Lung (tissue), 12 donors: Measurements from ENCODE around the gene HS6ST3. TPM values are rescaled to one million over a fixed set of nuclear protein-coding genes. Genes with fewer than 3 reads are reported as not detected.

Experiments used
- ATAC-seq: fragments of 200-7000 bp; cut with Tn5 transposase; one replicate; pipeline ENCODE4 v1.9.1; 2020; ENCODE audit warnings: moderate number of reproducible peaks; ENCODE audit not compliant: insufficient read depth, low FRiP score
- DNase-seq, 3 donors: peaks; one replicate each; pipeline ENCODE4 v3.0.0-alpha.2; 2013 to 2017
- H3K27ac ChIP-seq, 2 donors: one replicate each; pipeline ENCODE4 v1.5.1; 2013; ENCODE audit warnings: mild to moderate bottlenecking in 2 of 2, moderate library complexity in 2 of 2, control low read depth in 1 of 2, inconsistent platforms in 1 of 2, low read depth in 1 of 2, low read length in 1 of 2
- H3K27me3 ChIP-seq, 3 donors: one replicate each; pipeline ENCODE4 v1.5.1; 2013; ENCODE audit warnings: low read length in 2 of 3; ENCODE audit not compliant: control insufficient read depth in 3 of 3, insufficient read depth in 3 of 3
- H3K36me3 ChIP-seq, 4 donors: one replicate each; pipeline ENCODE4 v1.5.1; 2013; ENCODE audit warnings: low read length in 4 of 4, mild to moderate bottlenecking in 1 of 4, moderate library complexity in 1 of 4; ENCODE audit not compliant: control insufficient read depth in 4 of 4, insufficient read depth in 4 of 4
- H3K4me1 ChIP-seq, 5 donors: one replicate each; pipeline ENCODE4 v1.5.1; 2013; ENCODE audit warnings: low read length in 5 of 5, mild to moderate bottlenecking in 2 of 5, moderate library complexity in 1 of 5; ENCODE audit not compliant: control insufficient read depth in 5 of 5, insufficient read depth in 5 of 5
- H3K4me3 ChIP-seq: one replicate; pipeline ENCODE4 v1.5.1; 2013; ENCODE audit warnings: mild to moderate bottlenecking, control low read depth, moderate library complexity
- H3K9ac ChIP-seq, 2 donors: one replicate each; pipeline ENCODE4 v1.5.1; 2013; ENCODE audit warnings: low read length in 2 of 2, control low read depth in 1 of 2; ENCODE audit not compliant: insufficient read depth in 1 of 2
- H3K9me3 ChIP-seq, 4 donors: one replicate each; pipeline ENCODE4 v1.5.1; 2013; ENCODE audit warnings: low read length in 3 of 4, mild to moderate bottlenecking in 1 of 4, moderate library complexity in 1 of 4; ENCODE audit not compliant: control insufficient read depth in 4 of 4, insufficient read depth in 3 of 4
- CTCF ChIP-seq: IDR thresholded peaks from 2 replicates; pipeline ENCODE4 v1.5.1; 2012; ENCODE audit warnings: mild to moderate bottlenecking; ENCODE audit errors: control extremely low read depth, extremely low read depth
- WGBS, 2 donors: extraction: QIAGEN DNeasy Blood & Tissue Kit; methylation state at CpG; one replicate each; pipeline ENCODE4 v1.1.7; 2013; 5-methylcytosine and 5-hydroxymethylcytosine counted together
- polyA plus RNA-seq, 2 donors: library from polyadenylated mRNA; stranded (reverse); fragments of 200-250 nt; gene quantifications; one replicate each; pipeline ENCODE4 v1.2.1, GENCODE V29; 2013
- total RNA-seq, 2 donors: library from RNA; depleted of rRNA in 1 of 2; stranded (reverse); fragments of >200 nt in 1 of 2; gene quantifications; one replicate each; pipeline ENCODE4 v1.2.1, GENCODE V29; 2014 to 2021
- donor health status: control.
- donor health status: control.
- donor health status: Bipolar disorder and iron deficiency.
- donor health status: healthy.
- donor health status: DM: yes; HTN: yes; CAD: no.

The HS6ST3 gene
- total and polyA plus RNA-seq, 4 donors, result 0.01 to 0.17 (median 0.04) TPM

DNA sequence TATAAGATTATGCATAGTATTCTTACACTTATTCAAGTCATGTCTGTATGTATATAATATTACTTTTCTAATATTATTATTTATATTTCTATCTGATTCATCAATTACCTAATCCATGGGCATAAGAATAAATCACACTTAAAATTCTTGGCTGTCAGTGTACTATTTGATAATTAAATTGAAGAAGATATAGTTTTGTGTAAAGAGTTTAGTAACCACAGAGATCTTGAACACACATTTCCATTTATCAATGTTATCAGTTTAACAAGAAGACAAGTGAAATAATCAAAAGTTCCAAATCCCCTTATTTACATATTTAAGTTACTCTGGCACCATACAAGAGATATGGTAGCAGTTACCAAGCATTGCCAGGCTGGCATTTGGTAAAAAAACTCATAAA lies 659.9 kb downstream of the HS6ST3 start:
- no peaks in the 10 kb centered on the region for H3K27me3 ChIP-seq
- DNase-seq (no peak), ATAC-seq (no peak)
- no peaks in the 10 kb centered on the region for H3K4me1 ChIP-seq
- no peak overlapping the region for H3K27ac ChIP-seq
- no peaks in the 10 kb centered on the region for H3K36me3 ChIP-seq
- no peaks in the 10 kb centered on the region for H3K9me3 ChIP-seq
- no peak overlapping the region for H3K4me3 ChIP-seq
- no peak for TF ChIP-seq CTCF
- H3K9ac ChIP-seq, result no peak overlapping the region

GRCh38 chr13:96751089-96751488 lies 661.2 kb downstream of the HS6ST3 start:
- ATAC-seq, result no peak
- no peaks in the 10 kb centered on the region for H3K36me3 ChIP-seq
- no peak for DNase-seq
- no peaks in the 10 kb centered on the region for H3K27me3 ChIP-seq
- no peak overlapping the region for H3K9ac ChIP-seq
- WGBS, 2 donors, result 95 to 100% methylated on average over 1 of the region's 1 CpG
- no peak overlapping the region for H3K4me3 ChIP-seq
- H3K27ac ChIP-seq, result no peak overlapping the region
- H3K9me3 ChIP-seq, result no peaks in the 10 kb centered on the region
- no peak for TF ChIP-seq CTCF
- H3K4me1 ChIP-seq, result no peaks in the 10 kb centered on the region

DNA sequence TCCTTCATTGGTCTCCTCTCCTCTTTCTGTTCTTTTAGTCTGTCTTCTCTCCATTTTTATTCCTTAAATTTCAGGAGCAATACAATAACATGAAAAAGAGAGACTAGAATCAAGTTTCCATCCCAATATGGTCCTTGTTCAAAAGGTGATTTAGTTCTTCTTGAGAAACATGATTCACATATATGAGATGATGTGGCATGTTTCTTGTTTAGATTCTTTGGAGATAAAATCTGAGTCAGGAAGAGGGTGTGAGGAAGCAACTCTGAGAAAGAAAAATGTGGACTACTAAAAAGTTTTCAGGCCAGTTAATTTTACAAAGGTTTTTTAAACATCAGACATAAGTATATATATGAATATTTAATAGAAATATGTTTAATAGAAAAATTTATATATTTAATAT lies 673.0 kb downstream of the HS6ST3 start:
- ATAC-seq, result no peak
- Histone ChIP-seq H3K27me3 (no peaks in the 10 kb centered on the region), H3K4me1 (no peaks in the 10 kb centered on the region), H3K9me3 (no peaks in the 10 kb centered on the region), H3K4me3 (no peak overlapping the region), H3K9ac (no peak overlapping the region), H3K36me3 (no peaks in the 10 kb centered on the region), H3K27ac (no peak overlapping the region)
- DNase-seq, result no peak
- no peak for TF ChIP-seq CTCF

- DNase-seq (no peak), ATAC-seq (no peak)
- H3K4me3 ChIP-seq, result no peak overlapping the region
- H3K27ac ChIP-seq, result no peak overlapping the region
- no peaks in the 10 kb centered on the region for H3K36me3 ChIP-seq
- TF ChIP-seq CTCF, result no peak
- 72 to 74% methylated on average over 3 of the region's 3 CpGs for whole genome bisulfite sequencing, 2 donors
- H3K4me1 ChIP-seq, result no peaks in the 10 kb centered on the region
- no peak overlapping the region for H3K9ac ChIP-seq
- no peaks in the 10 kb centered on the region for H3K27me3 ChIP-seq
- H3K9me3 ChIP-seq, result no peaks in the 10 kb centered on the region
These were observed 676.4 kb downstream of the HS6ST3 start for GRCh38 chr13:96766306-96766705.
